GM12873 (cell line): ENCODE measurements around the gene PCDHGA9.

Experiments used
- CTCF ChIP-seq: IDR thresholded peaks from 2 replicates; pipeline ENCODE4 v1.5.1; 2012; ENCODE audit warnings: low read depth, mild to moderate bottlenecking, moderate library complexity, low read length, control low read depth; ENCODE audit not compliant: insufficient read depth; ENCODE audit errors: missing control alignments

PCDHGA9 gene

GRCh38 chr5:141403387-141403786 lies 809 bp downstream of the PCDHGA9 start:
- TF ChIP-seq CTCF, result no peak

- peak; percentile 73 for TF ChIP-seq CTCF
Measured at GRCh38 chr5:141407790-141408505, 5.4 kb downstream of the PCDHGA9 start, which contains the start of gene PCDHGB6. Gene PCDHGB6 (plus strand): TSS chr5:141408021. CDS start chr5:141408203, 182 bp downstream.

- no peak for TF ChIP-seq CTCF
Measured at GRCh38 chr5:141409598-141410306, 7.2 kb downstream of the PCDHGA9 start.

GRCh38 chr5:141411575-141411974 lies 9.0 kb downstream of the PCDHGA9 start:
- no peak for TF ChIP-seq CTCF

- peak; percentile 69 for TF ChIP-seq CTCF
Measured at GRCh38 chr5:141412854-141413539, 10.4 kb downstream of the PCDHGA9 start, which contains the start of gene PCDHGA10. Gene PCDHGA10 (plus strand): TSS chr5:141412987. CDS start chr5:141413176, 189 bp downstream.

- no peak for TF ChIP-seq CTCF
Measured at GRCh38 chr5:141413540-141414069, 11.0 kb downstream of the PCDHGA9 start.
